Mesodermal cell (in vitro differentiated cells): ENCODE data around the gene CTTNBP2NL.

Experiments used
- H3K27ac ChIP-seq: 2 replicates; pipeline ENCODE4 v1.7.0; 2013; ENCODE audit warnings: mild to moderate bottlenecking, low read depth, low read length, moderate library complexity; ENCODE audit not compliant: severe bottlenecking
- H3K36me3 ChIP-seq: 2 replicates; pipeline ENCODE4 v1.7.1; 2013; ENCODE audit warnings: mild to moderate bottlenecking, low read length, moderate library complexity; ENCODE audit not compliant: control insufficient read depth, insufficient read depth
- H3K4me1 ChIP-seq: one replicate; pipeline ENCODE4 v1.7.1; 2013; ENCODE audit warnings: mild to moderate bottlenecking, low read length; ENCODE audit not compliant: insufficient read depth, control insufficient read depth, poor library complexity, severe bottlenecking
- H3K4me3 ChIP-seq: 2 replicates; pipeline ENCODE4 v1.7.0; 2013; ENCODE audit warnings: low read length, control low read depth, mild to moderate bottlenecking; ENCODE audit not compliant: insufficient read depth, poor library complexity, severe bottlenecking; ENCODE audit errors: extremely low read depth
- H3K9me3 ChIP-seq: 2 replicates; pipeline ENCODE4 v1.7.1; 2013; ENCODE audit warnings: mild to moderate bottlenecking, low read length, moderate library complexity; ENCODE audit not compliant: control insufficient read depth
- WGBS, 2 experiments: methylation state at CpG; one replicate each; pipeline ENCODE4 v1.1.5; 2013; ENCODE audit warnings: missing lambda C conversion rate in 2 of 2; ENCODE audit not compliant: insufficient coverage in 2 of 2; 5-methylcytosine and 5-hydroxymethylcytosine counted together

Gene CTTNBP2NL

DNA sequence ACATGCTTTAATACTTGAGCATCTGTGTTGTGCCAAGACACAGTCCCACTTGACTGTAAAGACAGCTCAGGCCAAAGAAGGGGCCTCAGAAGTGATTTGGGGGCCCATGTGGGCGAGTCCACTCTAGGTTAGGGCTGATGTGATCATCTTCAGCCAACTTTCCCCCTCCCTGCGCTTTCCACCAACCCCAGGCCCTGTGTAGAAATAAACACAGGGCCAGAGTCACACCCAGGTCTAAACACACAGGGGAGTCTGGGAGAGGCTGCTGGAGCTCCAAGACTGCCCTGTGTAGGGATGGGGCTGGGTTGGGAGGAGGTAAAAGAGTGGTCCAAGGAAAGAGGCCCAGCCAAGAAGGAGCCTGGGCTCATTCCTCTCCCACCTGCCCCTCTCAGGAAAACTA, 110.3 kb downstream of the CTTNBP2NL start:
- Histone ChIP-seq H3K9me3 (no peaks in the 10 kb centered on the region), H3K27ac (no peak overlapping the region), H3K4me1 (peaks cover 26% of the 10 kb centered on the region), H3K4me3 (no peak overlapping the region), H3K36me3 (no peaks in the 10 kb centered on the region)
- 100% methylated on average over 1 of the region's 2 CpGs for WGBS, 2 experiments

DNA sequence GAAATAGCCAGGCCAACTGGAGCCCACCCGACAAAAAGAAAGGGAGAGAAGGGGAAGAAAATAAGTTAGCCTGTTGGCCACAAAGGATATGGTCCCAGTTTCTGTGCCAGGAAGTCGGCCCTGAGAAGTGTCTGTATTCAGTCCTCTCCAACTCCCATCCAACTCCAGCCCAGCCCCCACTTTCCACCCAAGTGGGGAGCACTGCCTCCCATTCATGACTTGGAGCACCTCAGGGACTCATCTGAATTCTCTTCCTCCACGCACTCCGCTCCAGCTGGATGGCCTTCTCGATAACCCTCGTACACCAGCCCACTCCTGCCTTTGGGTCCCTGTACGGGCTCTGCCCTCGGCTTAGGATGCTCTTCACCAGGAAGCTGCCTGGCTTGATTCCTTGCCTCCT, 110.7 kb downstream of the CTTNBP2NL start:
- Histone ChIP-seq H3K27ac (no peak overlapping the region), H3K36me3 (no peaks in the 10 kb centered on the region)
- WGBS, 2 experiments = 90 to 97% methylated on average over 7 to 8 of the region's 8 CpGs

DNA sequence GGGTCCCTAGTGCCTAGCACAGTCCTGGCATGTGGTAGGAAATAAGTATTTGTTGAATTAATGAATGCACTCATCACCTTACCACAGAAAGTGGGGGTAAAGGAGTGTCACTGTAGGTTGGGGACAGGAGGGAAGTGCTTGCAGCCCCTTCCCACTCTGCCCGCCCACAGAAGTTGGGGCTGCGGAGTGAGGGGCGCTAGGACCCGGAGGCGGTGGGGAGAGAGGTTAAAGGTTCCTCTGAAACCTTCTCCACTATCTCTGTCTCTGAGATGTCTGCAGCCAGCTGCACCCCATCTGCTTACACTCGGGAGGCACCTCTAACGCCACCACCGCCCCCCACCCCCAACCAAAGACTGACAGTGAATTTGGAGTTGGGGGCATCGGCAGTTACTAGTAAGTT, 111.3 kb downstream of the CTTNBP2NL start:
- Histone ChIP-seq H3K4me3 (no peak overlapping the region), H3K27ac (no peak overlapping the region)
- WGBS, 2 experiments = 50 to 57% methylated on average over 1 of the region's 9 CpGs

More for the DNA sequence above, 110.7 kb downstream of the CTTNBP2NL start:
- Histone ChIP-seq H3K9me3 (no peaks in the 10 kb centered on the region), H3K4me3 (no peak overlapping the region), H3K4me1 (peaks cover 26% of the 10 kb centered on the region)

DNA sequence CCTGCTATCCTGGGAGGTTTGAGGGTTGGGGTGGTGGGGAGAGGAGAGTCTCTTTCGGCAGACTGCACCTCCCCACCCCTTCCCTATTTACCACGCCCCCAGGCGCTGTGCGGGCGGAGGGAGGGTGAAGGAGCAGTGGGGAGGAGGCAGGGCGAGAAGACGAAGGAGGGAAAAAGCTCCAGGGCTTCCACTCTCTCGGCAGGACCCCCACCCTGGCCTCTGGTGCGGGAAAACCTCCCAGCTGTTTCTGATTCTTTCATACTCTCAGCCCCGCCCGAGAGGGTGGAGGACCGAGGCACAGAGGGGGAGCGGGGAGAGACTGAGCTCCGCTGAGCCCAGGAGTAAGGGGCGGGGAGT, 111.9 kb downstream of the CTTNBP2NL start:
- 0% methylated on average over 2 to 6 of the region's 15 CpGs for WGBS, 2 experiments
- Histone ChIP-seq H3K9me3 (no peaks in the 10 kb centered on the region), H3K4me1 (peaks cover 18% of the 10 kb centered on the region), H3K36me3 (no peaks in the 10 kb centered on the region), H3K27ac (no peak overlapping the region), H3K4me3 (peak overlapping the region; percentile 44)

More for the DNA sequence above, 111.3 kb downstream of the CTTNBP2NL start:
- peaks cover 23% of the 10 kb centered on the region for H3K4me1 ChIP-seq
- no peaks in the 10 kb centered on the region for H3K9me3 ChIP-seq
- H3K36me3 ChIP-seq = no peaks in the 10 kb centered on the region

DNA sequence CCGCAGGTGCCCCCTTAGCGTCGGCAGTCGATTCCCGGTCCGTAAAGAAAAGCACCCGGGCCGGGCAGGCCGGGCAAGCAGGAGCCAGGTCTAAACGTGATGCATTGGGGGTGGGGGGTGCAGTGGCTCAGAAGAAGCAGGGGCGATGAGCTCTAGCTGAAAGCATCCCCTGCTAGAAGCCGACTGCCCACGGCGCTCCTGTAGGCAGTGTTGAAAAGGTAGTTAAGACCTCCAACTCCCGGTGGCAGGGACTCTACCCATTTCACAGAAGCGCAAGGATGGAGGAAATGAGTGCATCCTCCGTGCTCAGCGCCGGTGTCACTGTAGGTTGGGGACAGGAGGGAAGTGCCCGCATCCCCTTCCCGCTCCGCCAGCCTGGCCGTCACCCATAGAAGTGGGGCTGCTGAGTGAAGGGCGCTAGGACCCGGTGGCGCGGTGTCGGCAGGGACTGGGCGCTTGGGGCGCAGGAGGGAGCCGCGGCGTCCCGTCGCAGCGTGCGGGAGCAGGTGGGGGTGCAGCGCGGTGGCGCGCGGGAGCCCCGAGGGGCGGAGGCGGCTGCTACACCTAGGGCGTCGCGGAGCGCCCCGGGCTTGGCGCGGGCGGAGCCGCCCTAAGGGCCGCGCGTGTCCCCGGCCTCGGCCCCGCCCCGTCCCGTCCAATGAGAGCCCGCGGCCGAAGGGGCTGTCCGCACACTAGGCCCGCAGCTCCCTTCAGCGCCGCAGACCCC, 112.4 kb downstream of the CTTNBP2NL start, which contains the start of gene WNT2B:
TSS of gene WNT2B (plus strand) at position 688 of the 727 bp plus-strand sequence. CDS start 298 bp downstream, outside the sequence.
- Histone ChIP-seq H3K4me1 (peaks cover 18% of the 10 kb centered on the region), H3K36me3 (no peaks in the 10 kb centered on the region), H3K4me3 (peak within 1 kb of the TSS; percentile 44), H3K9me3 (no peaks in the 10 kb centered on the region), H3K27ac (no peak within 1 kb of the TSS)
- WGBS, 2 experiments = 0% methylated on average over 31 to 55 of the region's 69 CpGs

DNA sequence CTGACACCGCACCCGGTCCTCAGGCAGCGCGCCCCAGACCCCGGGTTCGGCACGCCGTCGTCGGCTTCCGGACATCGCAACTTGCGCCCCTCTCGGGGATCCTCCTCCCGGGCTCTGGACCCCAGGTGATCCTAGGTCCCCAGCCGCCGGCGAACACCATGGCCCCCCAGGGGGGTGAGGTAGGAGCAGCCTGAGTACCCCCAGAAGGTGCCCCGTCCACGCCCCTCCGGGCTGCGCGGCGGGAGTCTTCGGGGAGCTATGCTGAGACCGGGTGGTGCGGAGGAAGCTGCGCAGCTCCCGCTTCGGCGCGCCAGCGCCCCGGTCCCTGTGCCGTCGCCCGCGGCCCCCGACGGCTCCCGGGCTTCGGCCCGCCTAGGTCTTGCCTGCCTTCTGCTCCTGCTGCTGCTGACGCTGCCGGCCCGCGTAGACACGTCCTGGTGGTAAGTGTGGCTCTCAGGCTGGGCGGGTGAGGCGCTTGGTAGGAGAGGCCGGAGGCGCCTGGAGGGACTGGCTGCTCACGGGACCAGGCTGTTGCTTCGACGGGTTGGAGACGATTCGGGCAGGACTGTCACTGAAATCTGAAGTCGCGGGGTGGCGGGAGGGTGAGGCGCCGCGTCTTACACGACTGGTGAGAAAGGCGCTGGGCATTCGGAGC, 113.1 kb downstream of the CTTNBP2NL start:
- no peaks in the 10 kb centered on the region for H3K36me3 ChIP-seq
- H3K4me3 ChIP-seq = peak overlapping the region; percentile 44
- no peak overlapping the region for H3K27ac ChIP-seq
- H3K4me1 ChIP-seq = peaks cover 18% of the 10 kb centered on the region
- H3K9me3 ChIP-seq = no peaks in the 10 kb centered on the region
- WGBS, 2 experiments = 2 to 4% methylated on average over 46 to 55 of the region's 66 CpGs

DNA sequence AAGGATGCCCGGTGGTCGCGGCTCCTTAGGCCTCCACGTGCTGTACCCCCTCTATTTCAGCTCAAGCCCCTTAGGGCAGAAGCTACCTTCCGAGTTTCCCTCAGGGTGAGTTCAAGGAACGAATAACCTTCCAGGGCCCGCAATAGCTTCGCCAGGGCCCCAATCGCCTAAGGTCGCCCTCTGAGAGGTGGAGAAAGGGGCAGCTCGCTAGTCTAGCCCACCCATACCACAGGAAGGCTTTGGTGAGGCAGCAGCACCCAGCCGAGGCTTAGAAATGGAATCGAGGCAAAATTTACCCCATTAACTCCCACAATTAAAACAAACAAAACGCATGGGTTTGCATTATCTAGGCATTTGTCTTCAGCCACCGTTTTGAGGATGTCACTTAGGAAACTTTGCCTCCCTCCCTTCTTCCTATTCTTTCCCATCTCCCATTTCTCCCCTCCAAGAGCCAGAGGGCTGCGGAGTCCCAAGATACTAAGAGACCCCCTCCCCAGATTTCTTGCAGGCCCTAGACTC, 113.7 kb downstream of the CTTNBP2NL start:
- H3K9me3 ChIP-seq = no peaks in the 10 kb centered on the region
- H3K27ac ChIP-seq = no peak overlapping the region
- 14 to 19% methylated on average over 12 to 13 of the region's 16 CpGs for WGBS, 2 experiments
- H3K4me1 ChIP-seq = peaks cover 18% of the 10 kb centered on the region
- H3K36me3 ChIP-seq = no peaks in the 10 kb centered on the region
- peak overlapping the region; percentile 9 for H3K4me3 ChIP-seq

DNA sequence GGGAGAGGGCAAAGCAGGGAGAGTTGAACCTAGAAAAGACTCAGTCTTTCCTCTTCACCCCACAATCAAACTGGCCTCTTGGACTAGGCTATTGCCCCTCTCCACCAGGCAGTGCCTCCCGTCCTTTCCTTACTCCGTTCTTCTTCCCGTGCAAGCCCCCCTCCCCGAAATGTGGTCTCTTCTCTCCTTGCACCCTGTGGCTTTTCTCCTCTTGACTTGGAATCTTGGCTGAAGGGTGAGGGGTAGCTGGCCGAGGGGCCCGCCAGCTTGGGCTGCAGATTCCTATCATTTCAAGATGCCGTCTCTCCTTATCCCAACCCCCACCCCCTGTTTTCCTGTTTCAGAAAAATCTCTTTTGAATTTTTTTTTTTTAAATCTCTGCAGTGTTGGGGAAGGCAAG, 114.3 kb downstream of the CTTNBP2NL start:
- no peaks in the 10 kb centered on the region for H3K9me3 ChIP-seq
- H3K36me3 ChIP-seq = no peaks in the 10 kb centered on the region
- no peak overlapping the region for H3K4me3 ChIP-seq
- H3K27ac ChIP-seq = no peak overlapping the region
- peaks cover 18% of the 10 kb centered on the region for H3K4me1 ChIP-seq
- WGBS, 2 experiments = 17% methylated on average over 1 of the region's 7 CpGs; no CpG with 5 or more reads in 1 of the 2 experiments
